HepG2 (cell line): ENCODE results near the gene ABCB9. TPM values are rescaled to one million over a fixed set of nuclear protein-coding genes. Genes with fewer than 3 reads are reported as not detected.

ENCODE experiments used
- CEBPB ChIP-seq: IDR thresholded peaks from 2 replicates; pipeline ENCODE4 v1.6.1; 2011; ENCODE audit warnings: low read depth, low read length, improper control_type of control experiment, borderline replicate concordance
- FOXA3 ChIP-seq: IDR thresholded peaks from 2 replicates; pipeline ENCODE4 v1.6.1; 2016; ENCODE audit warnings: missing genetic modification reagents, missing compliant biosample characterization
- FOXM1 ChIP-seq: sonication (generic); formaldehyde crosslinking; IDR thresholded peaks from 2 replicates; pipeline ENCODE4 v1.5.0; 2020; ENCODE audit warnings: missing genetic modification reagents
- GLI4 ChIP-seq: sonication (generic); formaldehyde crosslinking; IDR thresholded peaks from 2 replicates; pipeline ENCODE4 v1.5.1; 2020; ENCODE audit warnings: missing genetic modification reagents, mild to moderate bottlenecking, moderate library complexity, borderline replicate concordance
- HDAC1 ChIP-seq: sonication (generic); formaldehyde crosslinking; IDR thresholded peaks from 2 replicates; pipeline ENCODE4 v1.5.1; 2020; ENCODE audit warnings: mild to moderate bottlenecking, missing genetic modification reagents
- HES4 ChIP-seq: sonication (generic); formaldehyde crosslinking; IDR thresholded peaks from 2 replicates; pipeline ENCODE4 v1.9.0; 2021; ENCODE audit warnings: mild to moderate bottlenecking, missing genetic modification reagents, borderline replicate concordance
- IRX3 ChIP-seq: sonication (generic); formaldehyde crosslinking; IDR thresholded peaks from 2 replicates; pipeline ENCODE4 v1.8.1; 2023; ENCODE audit warnings: mild to moderate bottlenecking, low read depth, missing genetic modification reagents, borderline replicate concordance
- JUND ChIP-seq: sonication (generic); formaldehyde crosslinking; IDR thresholded peaks from 2 replicates; pipeline ENCODE4 v1.8.0; 2022; ENCODE audit warnings: mild to moderate bottlenecking, missing genetic modification reagents
- NFIB ChIP-seq: sonication (generic); formaldehyde crosslinking; IDR thresholded peaks from 2 replicates; pipeline ENCODE4 v1.9.0; 2021; ENCODE audit warnings: missing genetic modification reagents, mild to moderate bottlenecking, borderline replicate concordance
- PHF8 ChIP-seq: sonication (generic); formaldehyde crosslinking; IDR thresholded peaks from 2 replicates; pipeline ENCODE4 v1.5.0; 2020; ENCODE audit warnings: missing genetic modification reagents
- SIX1 ChIP-seq: sonication (generic); formaldehyde crosslinking; IDR thresholded peaks from 2 replicates; pipeline ENCODE4 v1.4.0; 2020; ENCODE audit warnings: missing genetic modification reagents, borderline replicate concordance
- ZNF10 ChIP-seq: sonication (generic); formaldehyde crosslinking; IDR thresholded peaks from 2 replicates; pipeline ENCODE4 v1.4.0; 2020; ENCODE audit warnings: mild to moderate bottlenecking, low read depth, missing genetic modification reagents, borderline replicate concordance
- ZNF124 ChIP-seq: sonication (generic); formaldehyde crosslinking; IDR thresholded peaks from 2 replicates; pipeline ENCODE4 v1.4.0; 2020; ENCODE audit warnings: missing genetic modification reagents
- ZNF180 ChIP-seq: sonication (generic); formaldehyde crosslinking; IDR thresholded peaks from 2 replicates; pipeline ENCODE4 v1.4.0; 2020; ENCODE audit warnings: low read depth, missing genetic modification reagents, borderline replicate concordance
- ZNF337 ChIP-seq: sonication (generic); formaldehyde crosslinking; IDR thresholded peaks from 2 replicates; pipeline ENCODE4 v1.5.1; 2020; ENCODE audit warnings: missing genetic modification reagents, low read depth, mild to moderate bottlenecking, borderline replicate concordance
- ZNF382 ChIP-seq: sonication (generic); formaldehyde crosslinking; IDR thresholded peaks from 2 replicates; pipeline ENCODE4 v1.5.0; 2020; ENCODE audit warnings: missing genetic modification reagents, mild to moderate bottlenecking, borderline replicate concordance
- ZNF570 ChIP-seq: sonication (generic); formaldehyde crosslinking; IDR thresholded peaks from 2 replicates; pipeline ENCODE4 v1.4.0; 2020; ENCODE audit warnings: mild to moderate bottlenecking, missing genetic modification reagents, borderline replicate concordance
- polyA plus RNA-seq, 8 experiments: library from polyadenylated mRNA; depleted of rRNA in 3 of 8; stranded (reverse) in 7 of 8; unstranded in 1 of 8; fragments of >200 nt; fragmentation: Illumina TruSeq in 4 of 8; extraction: Trizol in 4 of 8; gene quantifications; 2 replicates each; pipeline versions ENCODE4 v1.2.1 to v1.2.3, GENCODE V29; 2011 to 2016; ENCODE audit warnings: low read depth in 4 of 8, missing spikeins in 1 of 8, mixed read lengths in 1 of 8; ENCODE audit not compliant: insufficient read depth in 1 of 8
- total RNA-seq, 5 experiments: library from RNA; depleted of rRNA; stranded (reverse); fragments of >200 nt; fragmentation: Illumina TruSeq; extraction: Trizol; gene quantifications; 2 replicates each; pipeline ENCODE4 v1.2.3, GENCODE V29; 2016; ENCODE audit warnings: low read depth in 1 of 5
- TF ChIP-seq, protein P1 (sequence below): sonication (generic); formaldehyde crosslinking; IDR thresholded peaks from 2 replicates; pipeline ENCODE4 v1.4.0; 2020; ENCODE audit warnings: missing genetic modification reagents, mild to moderate bottlenecking, borderline replicate concordance
- TF ChIP-seq, protein P2 (sequence below): sonication (generic); formaldehyde crosslinking; IDR thresholded peaks from 2 replicates; pipeline ENCODE4 v1.5.0; 2020; ENCODE audit warnings: mild to moderate bottlenecking, missing genetic modification reagents, borderline replicate concordance
- TF ChIP-seq, protein P3 (sequence below): sonication (generic); formaldehyde crosslinking; IDR thresholded peaks from 2 replicates; pipeline ENCODE4 v1.9.0; 2021; ENCODE audit warnings: missing genetic modification reagents, mild to moderate bottlenecking, borderline replicate concordance
- TF ChIP-seq, protein P4 (sequence below): sonication (generic); formaldehyde crosslinking; IDR thresholded peaks from 2 replicates; pipeline ENCODE4 v1.8.1; 2023; ENCODE audit warnings: mild to moderate bottlenecking, missing genetic modification reagents

Gene ABCB9
- total and polyA plus RNA-seq, 2 of the 13 experiments (the other 11 are each of a cell fraction or from before 2014, with no cell fraction given): 5.1 to 6.0 TPM

DNA sequence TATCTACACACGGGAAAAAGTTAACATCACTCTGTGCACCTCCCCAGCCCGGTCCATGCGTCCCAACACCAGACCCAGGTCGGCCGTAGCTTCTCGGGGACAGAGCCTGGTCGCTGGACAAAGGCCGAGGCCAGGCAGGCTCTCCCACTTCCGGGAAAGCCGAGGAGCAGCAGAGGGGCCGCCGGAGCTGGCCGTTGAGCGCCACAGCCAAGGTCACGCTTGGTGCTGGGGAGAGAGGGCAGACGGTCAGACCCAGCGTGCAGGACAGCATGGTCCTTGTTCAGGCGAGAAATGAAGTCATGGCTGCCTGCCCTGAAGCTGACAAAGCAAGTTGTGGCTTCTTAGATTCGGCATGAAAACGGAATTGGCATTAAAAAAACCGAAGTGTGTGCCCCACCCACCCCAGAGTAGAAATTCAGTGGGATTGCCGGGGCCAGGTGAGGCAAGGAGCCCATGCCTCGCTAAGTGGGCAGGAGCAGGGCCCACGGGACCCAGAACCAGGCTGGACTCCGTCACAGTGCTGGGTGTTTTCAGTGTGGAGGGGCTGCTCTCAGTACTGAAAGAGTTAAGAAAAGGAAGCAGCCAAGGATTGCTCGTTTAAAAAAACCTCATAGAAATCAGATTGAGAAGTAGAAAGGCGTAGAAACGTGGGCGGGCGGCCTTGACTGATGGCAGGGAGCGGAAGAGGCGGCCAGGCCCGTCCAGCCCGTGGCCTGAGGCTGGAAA is 18.5 kb upstream of the ABCB9 start (continued):
- TF ChIP-seq, protein P1, sequence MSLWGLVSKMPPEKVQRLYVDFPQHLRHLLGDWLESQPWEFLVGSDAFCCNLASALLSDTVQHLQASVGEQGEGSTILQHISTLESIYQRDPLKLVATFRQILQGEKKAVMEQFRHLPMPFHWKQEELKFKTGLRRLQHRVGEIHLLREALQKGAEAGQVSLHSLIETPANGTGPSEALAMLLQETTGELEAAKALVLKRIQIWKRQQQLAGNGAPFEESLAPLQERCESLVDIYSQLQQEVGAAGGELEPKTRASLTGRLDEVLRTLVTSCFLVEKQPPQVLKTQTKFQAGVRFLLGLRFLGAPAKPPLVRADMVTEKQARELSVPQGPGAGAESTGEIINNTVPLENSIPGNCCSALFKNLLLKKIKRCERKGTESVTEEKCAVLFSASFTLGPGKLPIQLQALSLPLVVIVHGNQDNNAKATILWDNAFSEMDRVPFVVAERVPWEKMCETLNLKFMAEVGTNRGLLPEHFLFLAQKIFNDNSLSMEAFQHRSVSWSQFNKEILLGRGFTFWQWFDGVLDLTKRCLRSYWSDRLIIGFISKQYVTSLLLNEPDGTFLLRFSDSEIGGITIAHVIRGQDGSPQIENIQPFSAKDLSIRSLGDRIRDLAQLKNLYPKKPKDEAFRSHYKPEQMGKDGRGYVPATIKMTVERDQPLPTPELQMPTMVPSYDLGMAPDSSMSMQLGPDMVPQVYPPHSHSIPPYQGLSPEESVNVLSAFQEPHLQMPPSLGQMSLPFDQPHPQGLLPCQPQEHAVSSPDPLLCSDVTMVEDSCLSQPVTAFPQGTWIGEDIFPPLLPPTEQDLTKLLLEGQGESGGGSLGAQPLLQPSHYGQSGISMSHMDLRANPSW (CRISPR knock-in tag): peak; percentile 21; the same call in 1 of the 2 replicates
- TF ChIP-seq CEBPB (no peak), SIX1 (no peak; the same call in 1 of the 2 replicates), ZNF180 (CRISPR knock-in tag) (no peak), ZNF124 (CRISPR knock-in tag) (peak; percentile 75; the same call in 1 of the 2 replicates), NFIB (CRISPR knock-in tag) (no peak), ZNF570 (CRISPR knock-in tag) (no peak), FOXM1 (CRISPR knock-in tag) (no peak), HES4 (CRISPR knock-in tag) (0 out of 2 replicates have a peak, but pooled peaks have one; percentile 80), ZNF10 (no peak), HDAC1 (CRISPR knock-in tag) (peak; percentile 79; the same call in 1 of the 2 replicates), GLI4 (CRISPR knock-in tag) (no peak), JUND (CRISPR knock-in tag) (no peak), PHF8 (CRISPR knock-in tag) (peak; percentile 64), IRX3 (CRISPR knock-in tag) (no peak; the same call in 1 of the 2 replicates), ZNF382 (CRISPR knock-in tag) (no peak), ZNF337 (peak; percentile 45; the same call in 1 of the 2 replicates), FOXA3 (CRISPR knock-in tag) (no peak; the same call in none of the 2 replicates)
- TF ChIP-seq, protein P2, sequence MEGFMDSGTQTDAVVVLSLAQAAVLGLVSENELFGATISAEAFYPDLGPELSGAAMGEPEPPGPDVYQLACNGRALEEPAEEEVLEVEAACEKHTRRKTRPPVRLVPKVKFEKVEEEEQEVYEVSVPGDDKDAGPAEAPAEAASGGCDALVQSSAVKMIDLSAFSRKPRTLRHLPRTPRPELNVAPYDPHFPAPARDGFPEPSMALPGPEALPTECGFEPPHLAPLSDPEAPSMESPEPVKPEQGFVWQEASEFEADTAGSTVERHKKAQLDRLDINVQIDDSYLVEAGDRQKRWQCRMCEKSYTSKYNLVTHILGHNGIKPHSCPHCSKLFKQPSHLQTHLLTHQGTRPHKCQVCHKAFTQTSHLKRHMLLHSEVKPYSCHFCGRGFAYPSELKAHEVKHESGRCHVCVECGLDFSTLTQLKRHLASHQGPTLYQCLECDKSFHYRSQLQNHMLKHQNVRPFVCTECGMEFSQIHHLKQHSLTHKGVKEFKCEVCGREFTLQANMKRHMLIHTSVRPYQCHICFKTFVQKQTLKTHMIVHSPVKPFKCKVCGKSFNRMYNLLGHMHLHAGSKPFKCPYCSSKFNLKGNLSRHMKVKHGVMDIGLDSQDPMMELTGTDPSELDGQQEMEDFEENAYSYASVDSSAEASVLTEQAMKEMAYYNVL (CRISPR knock-in tag): no peak; the same call in 1 of the 2 replicates
- TF ChIP-seq, protein P3, sequence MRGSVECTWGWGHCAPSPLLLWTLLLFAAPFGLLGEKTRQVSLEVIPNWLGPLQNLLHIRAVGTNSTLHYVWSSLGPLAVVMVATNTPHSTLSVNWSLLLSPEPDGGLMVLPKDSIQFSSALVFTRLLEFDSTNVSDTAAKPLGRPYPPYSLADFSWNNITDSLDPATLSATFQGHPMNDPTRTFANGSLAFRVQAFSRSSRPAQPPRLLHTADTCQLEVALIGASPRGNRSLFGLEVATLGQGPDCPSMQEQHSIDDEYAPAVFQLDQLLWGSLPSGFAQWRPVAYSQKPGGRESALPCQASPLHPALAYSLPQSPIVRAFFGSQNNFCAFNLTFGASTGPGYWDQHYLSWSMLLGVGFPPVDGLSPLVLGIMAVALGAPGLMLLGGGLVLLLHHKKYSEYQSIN (CRISPR knock-in tag): no peak
- TF ChIP-seq, protein P4, sequence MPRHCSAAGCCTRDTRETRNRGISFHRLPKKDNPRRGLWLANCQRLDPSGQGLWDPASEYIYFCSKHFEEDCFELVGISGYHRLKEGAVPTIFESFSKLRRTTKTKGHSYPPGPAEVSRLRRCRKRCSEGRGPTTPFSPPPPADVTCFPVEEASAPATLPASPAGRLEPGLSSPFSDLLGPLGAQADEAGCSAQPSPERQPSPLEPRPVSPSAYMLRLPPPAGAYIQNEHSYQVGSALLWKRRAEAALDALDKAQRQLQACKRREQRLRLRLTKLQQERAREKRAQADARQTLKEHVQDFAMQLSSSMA (CRISPR knock-in tag): no peak
